IPS DF 19.7 (cell line): ENCODE measurements around the gene BICRA.
"Not testable (repeated sequence)": the region's sequence is repeated elsewhere in the genome, so short reads cannot be mapped to it uniquely, and the experiment has no call there.

Experiments
- DNase-seq: peaks from one replicate; pipeline ENCODE4 v3.0.0-alpha.2; 2013; ENCODE audit warnings: low read depth, low spot score

BICRA gene

GRCh38 chr19:47663435-47663910, 54.5 kb downstream of the BICRA start:
- no peak for DNase-seq

DNA sequence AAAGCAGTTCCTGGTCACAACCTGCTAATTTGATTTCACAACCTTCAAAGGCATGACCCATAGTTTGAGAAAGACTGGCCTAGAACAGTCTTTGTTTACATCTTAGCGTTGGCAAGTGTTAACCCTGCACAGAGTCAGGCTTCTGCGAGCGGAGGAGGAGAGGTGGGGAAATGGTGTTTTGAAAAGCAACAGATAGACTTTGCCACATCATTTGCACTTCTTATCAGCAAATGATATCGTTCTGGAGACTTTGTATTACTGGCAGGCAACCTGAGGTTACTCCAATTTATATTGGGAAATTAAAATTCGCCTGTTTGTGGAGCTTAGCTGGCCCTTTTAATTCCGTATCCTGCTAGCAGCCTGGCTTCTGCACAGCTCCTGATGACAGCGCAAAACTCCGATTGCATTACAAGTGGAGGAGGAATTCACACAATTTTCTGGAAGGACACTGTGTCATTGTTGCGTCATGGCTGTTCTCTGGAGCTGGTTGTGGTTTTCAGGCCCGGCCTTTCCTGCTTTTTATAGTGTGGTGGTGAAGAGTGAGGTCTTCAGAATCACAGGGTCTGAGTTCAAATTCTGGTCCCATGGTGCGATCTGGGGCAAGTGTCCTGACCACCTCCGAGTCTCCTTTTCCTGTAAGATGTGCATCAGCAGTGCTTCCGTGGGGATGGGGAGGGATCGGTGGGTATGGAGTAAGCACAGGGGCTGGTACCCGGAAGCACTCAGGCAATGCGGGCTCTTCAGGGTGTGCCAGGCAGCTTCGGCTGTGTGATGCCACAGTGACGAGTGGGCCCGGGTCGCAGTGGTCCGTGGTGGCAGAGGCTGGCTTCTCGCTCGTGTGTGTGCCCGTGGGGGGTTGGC, 55.2 kb downstream of the BICRA start:
- no peak for DNase-seq

DNA sequence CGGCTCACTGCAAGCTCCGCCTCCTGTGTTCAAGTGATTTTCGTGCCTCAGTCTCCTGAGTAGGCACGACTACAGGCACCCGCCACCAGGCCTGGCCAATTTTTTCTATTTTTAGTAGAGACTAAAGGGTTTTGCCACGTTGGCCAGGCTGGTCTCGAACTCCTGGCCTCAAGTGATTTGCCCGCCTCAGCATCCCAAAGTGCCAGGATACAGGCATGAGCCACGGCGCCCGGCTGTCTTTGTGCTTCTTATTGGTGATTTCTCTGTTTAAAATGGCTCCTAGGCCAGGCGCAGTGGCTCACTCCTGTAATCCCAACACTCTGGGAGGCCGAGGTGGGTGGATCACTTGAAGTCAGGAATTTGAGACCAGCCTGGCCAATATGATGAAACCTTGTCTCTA, 59.6 kb downstream of the BICRA start:
- not testable (repeated sequence) for DNase-seq

DNA sequence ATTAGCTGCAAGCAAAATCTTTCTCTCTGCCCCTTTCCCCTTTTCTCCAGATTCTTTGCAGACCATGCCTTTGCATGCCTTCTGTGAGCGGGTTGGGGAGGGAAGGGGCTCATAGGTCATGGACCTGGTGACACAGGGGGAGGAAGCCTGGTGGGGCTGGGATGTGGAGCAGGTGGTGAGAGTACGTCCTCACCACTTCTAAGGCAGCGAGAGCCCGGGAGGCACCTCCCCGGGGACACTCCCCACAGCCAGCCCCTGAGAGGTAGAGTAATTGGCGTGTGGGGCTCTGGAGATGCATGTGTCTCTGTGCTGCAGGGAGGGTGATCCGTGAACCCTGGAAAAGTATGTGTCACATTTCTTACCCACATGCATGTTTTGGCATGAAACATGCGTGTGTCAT, 61.8 kb downstream of the BICRA start:
- DNase-seq: no peak

GRCh38 chr19:47671499-47671898, 62.6 kb downstream of the BICRA start:
- DNase-seq: no peak

DNA sequence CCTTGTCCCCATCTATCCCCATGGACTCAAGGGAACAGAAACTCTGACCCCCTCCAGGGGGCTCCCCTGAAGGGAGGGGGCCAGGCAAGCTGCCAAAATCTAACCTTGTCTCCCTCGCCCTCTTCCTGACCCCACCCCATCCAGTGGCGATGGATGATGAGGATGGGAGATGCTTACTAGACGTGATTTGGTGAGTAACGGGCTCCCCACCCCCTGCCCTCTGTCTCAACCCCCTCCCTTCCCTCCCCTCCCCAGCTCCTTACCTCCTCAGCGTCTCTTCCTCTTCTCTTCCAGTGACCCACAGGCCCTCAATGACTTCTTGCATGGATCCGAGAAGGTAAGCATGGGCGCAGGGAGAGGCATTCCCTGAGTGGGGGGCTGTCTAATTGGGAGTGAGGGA, 64.5 kb downstream of the BICRA start:
- DNase-seq: no peak

DNA sequence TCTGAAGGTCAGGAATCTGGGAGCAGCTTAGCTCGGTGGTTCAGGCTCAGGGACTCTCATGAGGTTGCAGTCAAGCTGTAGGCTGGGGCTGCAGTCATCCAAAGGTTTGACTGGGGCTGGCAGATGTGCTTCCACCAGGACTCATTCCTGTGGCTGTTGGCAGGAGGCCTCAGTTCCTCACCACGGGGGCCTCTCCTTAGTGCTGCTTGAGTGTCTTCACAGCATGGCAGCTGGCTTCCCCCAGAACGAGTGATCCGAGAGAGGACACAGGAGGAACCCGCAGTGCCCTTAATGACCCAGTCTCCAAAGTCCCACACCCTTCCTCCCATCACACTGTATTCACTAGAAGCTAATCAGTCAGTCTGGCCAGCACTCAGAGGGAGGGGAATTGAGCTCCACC, 65.6 kb downstream of the BICRA start:
- DNase-seq: no peak

- no peak for DNase-seq
Observed at GRCh38 chr19:47675271-47675670, 66.3 kb downstream of the BICRA start.

DNA sequence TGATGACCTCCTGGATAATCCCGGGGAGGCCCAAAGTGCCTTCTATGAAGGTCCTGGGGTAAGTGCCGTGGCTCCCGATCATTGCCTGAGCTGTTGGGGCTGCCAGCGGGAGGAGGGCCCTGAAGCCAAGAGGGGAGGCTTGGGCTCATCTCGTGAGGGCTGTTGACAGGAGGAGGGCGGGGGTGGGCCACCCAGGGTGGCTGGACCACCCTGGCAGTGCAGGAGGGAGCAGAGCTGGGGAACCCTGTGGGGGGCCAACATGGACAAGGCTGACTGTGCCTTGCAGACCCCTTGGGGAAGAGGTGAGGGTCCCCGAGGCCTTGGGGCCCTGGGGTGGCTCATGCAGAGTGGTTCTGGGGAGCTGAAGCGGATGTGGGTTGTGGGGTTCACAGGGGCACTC, 66.9 kb downstream of the BICRA start:
- DNase-seq: no peak

DNA sequence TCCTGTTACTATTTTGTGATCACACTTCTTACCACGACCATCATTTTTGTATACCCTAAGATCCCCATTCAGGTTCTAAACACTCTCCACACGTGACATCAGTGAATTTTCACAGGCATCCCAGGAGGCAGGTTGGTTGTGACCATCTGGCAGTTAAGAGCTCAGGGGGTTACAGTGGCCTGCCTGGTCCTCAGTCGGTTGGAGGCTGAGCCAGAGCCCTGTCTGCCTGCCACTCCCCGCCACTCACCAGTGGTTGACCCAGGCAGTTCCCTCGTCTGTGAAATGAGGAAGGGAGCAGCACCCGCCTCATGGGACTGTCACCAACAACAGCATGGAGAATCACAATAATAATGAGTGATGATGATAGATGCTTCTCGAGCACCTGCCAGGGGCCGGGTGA, 67.9 kb downstream of the BICRA start:
- no peak for DNase-seq

DNA sequence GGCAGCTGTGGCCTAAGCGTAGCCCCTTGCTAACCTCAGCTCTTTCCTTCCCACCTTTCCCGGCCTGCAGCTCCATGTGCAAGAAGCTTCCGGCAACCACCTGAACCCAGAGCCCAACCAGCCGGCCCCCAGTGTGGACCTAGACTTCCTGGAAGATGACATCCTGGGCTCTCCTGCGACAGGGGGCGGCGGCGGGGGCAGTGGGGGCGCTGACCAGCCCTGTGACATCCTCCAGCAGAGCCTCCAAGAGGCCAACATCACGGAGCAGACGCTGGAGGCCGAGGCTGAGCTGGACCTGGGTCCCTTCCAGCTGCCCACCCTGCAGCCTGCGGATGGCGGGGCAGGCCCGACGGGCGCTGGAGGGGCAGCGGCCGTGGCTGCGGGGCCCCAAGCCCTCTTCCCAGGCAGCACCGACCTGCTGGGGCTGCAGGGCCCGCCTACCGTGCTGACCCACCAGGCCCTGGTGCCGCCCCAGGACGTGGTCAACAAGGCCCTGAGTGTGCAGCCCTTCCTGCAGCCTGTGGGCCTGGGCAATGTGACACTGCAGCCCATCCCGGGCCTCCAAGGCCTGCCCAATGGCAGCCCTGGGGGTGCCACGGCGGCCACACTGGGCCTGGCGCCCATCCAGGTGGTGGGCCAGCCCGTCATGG, 70.4 kb downstream of the BICRA start:
- DNase-seq: no peak

DNA sequence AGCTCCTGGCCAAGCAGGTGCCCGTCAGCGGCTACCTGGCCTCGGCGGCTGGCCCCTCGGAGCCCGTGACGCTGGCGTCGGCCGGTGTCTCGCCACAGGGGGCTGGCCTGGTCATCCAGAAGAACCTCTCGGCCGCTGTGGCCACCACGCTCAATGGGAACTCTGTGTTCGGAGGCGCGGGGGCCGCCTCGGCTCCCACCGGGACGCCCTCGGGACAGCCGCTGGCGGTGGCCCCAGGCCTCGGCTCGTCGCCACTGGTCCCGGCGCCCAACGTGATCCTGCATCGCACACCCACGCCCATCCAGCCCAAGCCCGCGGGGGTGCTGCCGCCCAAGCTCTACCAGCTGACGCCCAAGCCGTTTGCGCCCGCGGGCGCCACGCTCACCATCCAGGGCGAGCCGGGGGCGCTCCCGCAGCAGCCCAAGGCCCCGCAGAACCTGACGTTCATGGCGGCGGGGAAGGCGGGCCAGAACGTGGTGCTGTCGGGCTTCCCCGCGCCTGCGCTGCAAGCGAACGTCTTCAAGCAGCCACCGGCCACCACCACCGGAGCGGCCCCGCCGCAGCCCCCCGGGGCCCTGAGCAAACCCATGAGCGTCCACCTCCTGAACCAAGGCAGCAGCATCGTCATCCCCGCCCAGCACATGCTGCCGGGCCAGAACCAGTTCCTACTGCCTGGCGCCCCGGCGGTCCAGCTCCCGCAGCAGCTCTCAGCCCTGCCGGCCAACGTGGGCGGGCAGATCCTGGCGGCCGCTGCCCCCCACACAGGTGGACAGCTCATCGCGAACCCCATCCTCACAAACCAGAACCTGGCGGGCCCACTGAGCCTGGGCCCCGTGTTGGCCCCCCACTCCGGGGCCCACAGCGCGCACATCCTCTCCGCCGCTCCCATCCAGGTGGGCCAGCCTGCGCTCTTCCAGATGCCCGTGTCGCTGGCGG, 71.3 kb downstream of the BICRA start:
- DNase-seq: no peak

DNA sequence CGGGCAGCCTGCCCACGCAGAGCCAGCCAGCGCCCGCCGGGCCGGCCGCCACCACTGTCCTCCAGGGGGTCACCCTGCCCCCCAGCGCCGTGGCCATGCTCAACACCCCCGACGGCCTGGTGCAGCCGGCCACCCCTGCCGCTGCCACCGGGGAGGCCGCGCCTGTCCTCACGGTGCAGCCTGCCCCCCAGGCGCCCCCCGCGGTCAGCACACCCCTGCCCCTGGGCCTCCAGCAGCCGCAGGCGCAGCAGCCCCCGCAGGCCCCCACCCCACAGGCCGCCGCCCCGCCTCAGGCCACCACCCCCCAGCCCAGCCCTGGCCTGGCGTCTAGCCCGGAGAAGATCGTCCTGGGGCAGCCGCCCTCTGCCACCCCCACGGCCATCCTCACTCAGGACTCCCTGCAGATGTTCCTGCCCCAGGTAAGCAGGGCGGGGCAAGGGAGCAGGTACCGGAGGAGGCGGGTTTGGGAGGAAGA, 72.0 kb downstream of the BICRA start:
- DNase-seq: no peak

- DNase-seq: no peak
Observed at GRCh38 chr19:47681388-47681787, 72.5 kb downstream of the BICRA start.

GRCh38 chr19:47681936-47682335, 73.0 kb downstream of the BICRA start:
- DNase-seq: no peak

GRCh38 chr19:47682939-47683338, 74.0 kb downstream of the BICRA start:
- no peak for DNase-seq

- no peak for DNase-seq
Observed at GRCh38 chr19:47686679-47687450, 77.9 kb downstream of the BICRA start.

- no peak for DNase-seq
Observed at GRCh38 chr19:47687906-47688305, 79.0 kb downstream of the BICRA start.

DNA sequence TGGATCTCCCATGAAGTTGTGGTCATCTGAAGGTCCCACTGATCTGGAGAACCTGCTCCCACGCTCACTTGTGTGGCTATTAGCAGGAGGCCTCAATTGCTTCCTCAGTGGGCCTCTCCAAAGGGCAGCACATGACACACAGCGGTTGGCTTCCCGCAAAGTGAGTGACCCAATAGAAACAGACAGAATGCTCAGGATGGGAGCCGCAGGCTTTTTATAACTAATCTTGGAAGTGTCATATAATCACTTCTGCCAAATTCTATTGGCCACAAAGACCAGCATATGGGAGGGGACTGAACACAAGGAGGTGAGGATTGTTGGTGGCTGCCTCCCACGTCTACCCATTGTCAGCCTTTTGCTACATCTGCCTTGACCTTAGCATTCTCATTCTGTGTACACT, 82.2 kb downstream of the BICRA start:
- DNase-seq: no peak

DNA sequence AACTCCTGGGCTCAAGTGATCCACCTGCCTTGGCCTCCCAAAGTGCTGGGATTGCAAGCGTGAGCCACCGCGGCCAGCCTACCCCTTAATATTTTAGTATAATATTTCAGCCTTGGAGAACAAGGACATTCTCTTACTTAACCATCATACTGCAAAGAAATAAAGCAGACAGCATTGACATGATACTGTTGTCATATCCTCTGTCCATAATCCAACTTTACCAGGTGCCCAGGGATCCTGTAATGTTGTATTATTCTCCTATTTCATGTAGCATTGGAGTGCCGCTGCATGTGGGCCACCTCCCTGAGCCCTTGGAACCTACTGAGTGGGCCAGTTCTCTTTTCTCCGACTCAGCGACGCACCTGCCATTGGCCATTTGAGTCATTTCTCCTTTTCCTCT, 82.8 kb downstream of the BICRA start:
- DNase-seq: no peak

GRCh38 chr19:47693489-47693888, 84.6 kb downstream of the BICRA start:
- no peak for DNase-seq
